ENCODE data around the gene LARP1.
"Not testable (repeated sequence)": the region's sequence is repeated elsewhere in the genome, so short reads cannot be mapped to it uniquely, and the experiment has no call there.

Gene LARP1

DNA sequence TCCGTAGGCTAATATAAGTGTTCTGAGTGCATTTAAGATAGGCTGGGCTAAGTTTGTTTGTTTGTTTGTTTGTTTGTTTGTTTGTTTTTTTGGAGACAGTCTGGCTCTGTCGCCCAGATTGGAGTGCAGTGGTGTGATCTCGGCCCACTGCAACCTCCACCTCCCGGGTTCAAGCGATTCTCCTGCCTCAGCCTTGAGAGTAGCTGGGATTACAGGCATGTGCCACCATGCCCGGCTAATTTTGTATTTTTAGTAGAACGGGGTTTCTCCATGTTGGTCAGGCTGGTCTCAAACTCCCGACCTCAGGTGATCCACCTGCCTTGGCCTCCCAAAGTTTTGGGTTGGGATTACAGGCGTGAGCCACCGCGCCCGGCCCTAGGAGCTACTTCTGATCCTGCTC is 4.7 kb downstream of the LARP1 start:
- not testable (repeated sequence) for H3K9ac ChIP-seq (ENCODE audit: low read depth in 1 of 2, low read length in 2 of 2); H3K36me3 ChIP-seq (ENCODE audit: control insufficient read depth in 2 of 2, insufficient read depth in 2 of 2, low read length in 2 of 2); H3K27ac ChIP-seq (ENCODE audit: low read depth in 2 of 2, low read length in 2 of 2); H3K4me3 ChIP-seq (ENCODE audit: low read length in 2 of 2); H3K9me3 ChIP-seq (ENCODE audit: control insufficient read depth in 2 of 2, low read length in 2 of 2); H3K27me3 ChIP-seq (ENCODE audit: control insufficient read depth in 2 of 2, insufficient read depth in 2 of 2, low read length in 2 of 2)
- H3K4me1 ChIP-seq (ENCODE audit: control insufficient read depth in 2 of 2, insufficient read depth in 2 of 2, low read length in 2 of 2) = peaks cover 9 to 20% of the 10 kb centered on the region in 2 donors

DNA sequence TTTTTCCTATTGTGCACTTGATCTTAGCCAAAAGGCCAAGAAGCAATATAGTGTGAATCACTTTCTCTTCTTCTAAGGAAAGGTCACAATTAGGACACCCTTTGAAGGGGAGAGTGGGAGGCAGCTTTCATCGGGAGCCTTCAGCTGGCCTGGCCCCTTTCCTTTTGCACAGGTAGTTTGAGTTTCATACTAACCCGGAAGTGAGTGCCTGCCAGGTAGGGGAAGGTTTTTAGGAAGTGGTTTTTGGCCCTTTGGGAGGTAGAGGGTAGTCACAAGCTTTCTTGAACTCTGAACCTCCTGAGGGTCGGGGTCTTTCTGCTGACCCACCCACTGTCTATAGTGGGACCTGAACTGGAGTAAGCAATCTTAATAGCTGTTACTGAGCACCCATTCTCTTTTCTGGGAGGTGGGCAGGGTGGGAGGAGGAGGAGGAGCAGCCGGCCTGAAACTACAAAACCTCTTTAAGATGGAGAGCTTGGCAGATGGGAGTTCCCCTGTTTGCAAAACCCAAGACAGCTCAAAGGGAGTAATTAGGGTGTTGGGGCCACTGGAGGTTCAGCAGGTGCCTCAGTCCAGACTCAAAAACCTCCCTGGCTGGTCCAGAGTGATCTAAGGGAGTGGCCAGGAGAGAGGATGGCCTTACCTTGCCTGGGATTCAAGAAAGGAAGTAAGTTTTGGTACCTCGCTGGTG is 6.0 kb downstream of the LARP1 start:
- Histone ChIP-seq H3K27ac (ENCODE audit: low read depth in 2 of 2, low read length in 2 of 2) (peak overlapping the region in 1 of 2 donors; percentile 11), H3K9me3 (ENCODE audit: control insufficient read depth in 2 of 2, low read length in 2 of 2) (no peaks in the 10 kb centered on the region), H3K4me1 (ENCODE audit: control insufficient read depth in 2 of 2, insufficient read depth in 2 of 2, low read length in 2 of 2) (peaks cover 9 to 20% of the 10 kb centered on the region in 2 donors), H3K27me3 (ENCODE audit: control insufficient read depth in 2 of 2, insufficient read depth in 2 of 2, low read length in 2 of 2) (no peaks in the 10 kb centered on the region), H3K9ac (ENCODE audit: low read depth in 1 of 2, low read length in 2 of 2) (peak overlapping the region in 1 of 2 donors; percentile 42), H3K36me3 (ENCODE audit: control insufficient read depth in 2 of 2, insufficient read depth in 2 of 2, low read length in 2 of 2) (no peaks in the 10 kb centered on the region), H3K4me3 (ENCODE audit: low read length in 2 of 2) (no peak overlapping the region)

DNA sequence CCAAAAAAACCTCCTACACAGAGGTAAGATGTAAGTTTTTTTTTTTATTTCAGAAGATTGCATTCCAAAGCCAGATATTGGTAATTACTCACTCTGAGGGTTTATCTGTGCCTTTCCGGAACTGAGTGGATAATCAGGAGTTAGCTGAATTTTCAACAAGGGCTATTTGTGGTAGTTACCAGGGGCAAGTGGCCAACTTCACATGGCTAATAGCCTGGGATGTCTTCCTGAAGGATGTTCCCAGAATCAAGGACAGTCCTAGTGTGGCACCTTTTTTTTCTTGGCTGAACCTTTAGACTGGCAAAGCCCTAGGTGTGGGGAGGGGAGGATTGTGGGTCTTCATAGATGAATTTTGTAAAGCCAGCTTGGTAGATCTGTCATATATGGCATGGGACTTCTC is 7.1 kb downstream of the LARP1 start:
- no peak overlapping the region for H3K9ac ChIP-seq (ENCODE audit: low read depth in 1 of 2, low read length in 2 of 2)
- H3K4me1 ChIP-seq (ENCODE audit: control insufficient read depth in 2 of 2, insufficient read depth in 2 of 2, low read length in 2 of 2) = peaks cover 9 to 20% of the 10 kb centered on the region in 2 donors
- no peaks in the 10 kb centered on the region for H3K36me3 ChIP-seq (ENCODE audit: control insufficient read depth in 2 of 2, insufficient read depth in 2 of 2, low read length in 2 of 2)
- no peak overlapping the region for H3K4me3 ChIP-seq (ENCODE audit: low read length in 2 of 2)
- no peaks in the 10 kb centered on the region for H3K9me3 ChIP-seq (ENCODE audit: control insufficient read depth in 2 of 2, low read length in 2 of 2)
- H3K27ac ChIP-seq (ENCODE audit: low read depth in 2 of 2, low read length in 2 of 2) = no peak overlapping the region
- H3K27me3 ChIP-seq (ENCODE audit: control insufficient read depth in 2 of 2, insufficient read depth in 2 of 2, low read length in 2 of 2) = no peaks in the 10 kb centered on the region

DNA sequence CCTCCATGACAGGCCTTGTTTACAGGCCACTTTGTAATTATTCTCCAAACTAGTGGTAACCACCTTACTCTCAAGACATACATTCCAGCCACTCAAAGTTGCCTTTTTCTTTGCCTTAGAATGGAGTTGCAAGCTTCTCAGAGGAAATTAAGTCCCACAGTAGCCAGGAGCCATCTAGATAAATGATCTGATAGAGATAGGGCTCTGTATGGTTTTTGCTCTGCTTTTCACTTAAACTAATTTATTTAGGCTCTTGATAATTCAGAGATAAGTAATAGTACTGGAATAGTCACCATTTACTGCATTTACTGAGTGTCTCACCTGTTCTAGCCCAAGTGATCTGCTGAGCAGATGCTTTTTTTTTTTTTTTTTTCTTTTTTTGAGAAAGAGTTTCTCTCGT is 7.5 kb downstream of the LARP1 start:
- Histone ChIP-seq H3K9ac (ENCODE audit: low read depth in 1 of 2, low read length in 2 of 2) (no peak overlapping the region), H3K4me1 (ENCODE audit: control insufficient read depth in 2 of 2, insufficient read depth in 2 of 2, low read length in 2 of 2) (peaks cover 9 to 20% of the 10 kb centered on the region in 2 donors), H3K9me3 (ENCODE audit: control insufficient read depth in 2 of 2, low read length in 2 of 2) (no peaks in the 10 kb centered on the region), H3K27ac (ENCODE audit: low read depth in 2 of 2, low read length in 2 of 2) (no peak overlapping the region), H3K4me3 (ENCODE audit: low read length in 2 of 2) (no peak overlapping the region), H3K36me3 (ENCODE audit: control insufficient read depth in 2 of 2, insufficient read depth in 2 of 2, low read length in 2 of 2) (no peaks in the 10 kb centered on the region), H3K27me3 (ENCODE audit: control insufficient read depth in 2 of 2, insufficient read depth in 2 of 2, low read length in 2 of 2) (no peaks in the 10 kb centered on the region)

DNA sequence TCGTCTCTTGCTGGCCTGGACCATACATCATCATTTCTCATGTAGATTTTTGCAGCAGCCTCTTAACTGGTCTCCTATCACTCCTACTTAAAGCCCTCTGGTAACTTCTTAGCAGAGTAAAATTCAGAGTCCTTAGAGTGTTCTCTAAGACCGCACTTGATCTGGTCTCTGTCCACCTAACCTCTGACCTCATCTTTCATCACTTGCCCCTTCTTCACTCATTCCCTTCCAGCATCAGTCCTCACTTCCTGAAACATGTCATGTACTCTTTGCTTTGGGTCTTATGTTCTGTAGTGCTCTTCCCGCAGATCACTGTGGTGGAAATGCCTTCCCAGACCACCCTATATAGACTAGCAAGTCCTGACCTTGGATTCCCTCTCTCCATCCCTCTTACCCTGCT is 9.8 kb downstream of the LARP1 start:
- Histone ChIP-seq H3K4me1 (ENCODE audit: control insufficient read depth in 2 of 2, insufficient read depth in 2 of 2, low read length in 2 of 2) (peaks cover 0 to 15% of the 10 kb centered on the region in 2 donors), H3K9ac (ENCODE audit: low read depth in 1 of 2, low read length in 2 of 2) (no peak overlapping the region), H3K27me3 (ENCODE audit: control insufficient read depth in 2 of 2, insufficient read depth in 2 of 2, low read length in 2 of 2) (no peaks in the 10 kb centered on the region), H3K9me3 (ENCODE audit: control insufficient read depth in 2 of 2, low read length in 2 of 2) (no peaks in the 10 kb centered on the region), H3K36me3 (ENCODE audit: control insufficient read depth in 2 of 2, insufficient read depth in 2 of 2, low read length in 2 of 2) (no peaks in the 10 kb centered on the region), H3K27ac (ENCODE audit: low read depth in 2 of 2, low read length in 2 of 2) (no peak overlapping the region), H3K4me3 (ENCODE audit: low read length in 2 of 2) (no peak overlapping the region)

DNA sequence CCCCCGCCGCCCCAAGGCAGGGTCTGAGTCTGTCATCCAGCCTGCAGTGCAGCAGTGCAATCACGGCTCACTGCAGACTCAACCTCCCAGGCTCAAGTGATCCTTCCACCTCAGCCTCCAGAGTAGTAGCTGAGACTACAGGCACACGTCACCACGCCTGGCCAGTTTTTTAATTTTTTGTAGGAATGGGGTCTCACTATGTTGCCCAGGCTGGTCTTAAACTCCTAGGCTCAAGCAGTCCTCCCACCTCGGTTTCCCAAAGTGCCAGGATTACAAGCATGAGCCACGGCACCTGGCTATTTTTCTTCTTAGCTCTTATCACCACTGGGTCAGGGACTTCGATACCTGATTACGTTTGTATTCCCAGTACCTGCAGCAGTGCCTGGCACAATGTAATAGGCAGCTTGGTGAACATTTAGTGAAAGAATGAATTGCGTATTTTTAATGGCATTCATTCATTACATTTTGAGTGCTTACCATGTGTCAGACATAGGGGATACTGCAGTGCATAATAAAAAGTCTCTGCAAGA is 10.3 kb downstream of the LARP1 start:
- Histone ChIP-seq H3K36me3 (ENCODE audit: control insufficient read depth in 2 of 2, insufficient read depth in 2 of 2, low read length in 2 of 2) (no peaks in the 10 kb centered on the region), H3K9me3 (ENCODE audit: control insufficient read depth in 2 of 2, low read length in 2 of 2) (no peaks in the 10 kb centered on the region), H3K4me1 (ENCODE audit: control insufficient read depth in 2 of 2, insufficient read depth in 2 of 2, low read length in 2 of 2) (peaks cover under 1 to 15% of the 10 kb centered on the region in 2 donors), H3K9ac (ENCODE audit: low read depth in 1 of 2, low read length in 2 of 2) (no peak overlapping the region), H3K4me3 (ENCODE audit: low read length in 2 of 2) (no peak overlapping the region), H3K27me3 (ENCODE audit: control insufficient read depth in 2 of 2, insufficient read depth in 2 of 2, low read length in 2 of 2) (no peaks in the 10 kb centered on the region), H3K27ac (ENCODE audit: low read depth in 2 of 2, low read length in 2 of 2) (no peak overlapping the region)

DNA sequence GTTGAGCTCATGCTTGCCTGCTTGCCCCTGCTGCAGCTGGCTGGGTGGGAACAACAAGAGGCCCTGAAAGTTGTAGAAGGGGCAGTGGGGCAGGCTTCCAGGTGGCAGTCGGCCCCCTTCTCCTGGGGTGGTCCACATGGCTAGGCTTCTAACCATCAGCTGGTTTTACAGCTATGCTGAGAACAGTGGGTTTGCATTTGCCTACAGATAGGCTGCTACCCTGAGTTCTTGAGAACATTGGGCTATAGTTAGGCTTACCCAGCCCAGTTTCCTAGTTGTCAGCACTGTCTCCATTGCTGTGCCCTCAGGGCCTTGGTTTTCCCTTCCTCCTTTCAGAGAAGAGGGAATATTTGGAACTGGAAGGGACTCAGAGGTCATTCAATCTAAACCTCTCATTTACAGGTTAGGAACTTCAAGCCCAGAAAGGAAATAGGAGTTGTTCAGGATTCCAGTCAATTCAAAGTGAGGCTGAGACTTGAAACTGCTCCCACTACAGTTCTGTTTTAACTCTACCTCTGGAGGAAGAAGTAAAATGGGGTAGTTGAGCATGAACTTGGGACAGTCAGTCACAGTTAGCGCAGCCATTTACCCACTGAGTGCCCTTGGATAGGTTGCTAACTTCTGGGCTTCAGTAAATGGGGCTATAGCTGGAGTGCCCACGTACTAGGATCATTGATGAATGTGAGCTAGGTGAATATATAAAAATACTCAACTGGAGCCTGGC is 11.5 kb downstream of the LARP1 start:
- no peaks in the 10 kb centered on the region for H3K9me3 ChIP-seq (ENCODE audit: control insufficient read depth in 2 of 2, low read length in 2 of 2)
- H3K9ac ChIP-seq (ENCODE audit: low read depth in 1 of 2, low read length in 2 of 2) = no peak overlapping the region
- peaks cover 2 to 14% of the 10 kb centered on the region in 2 donors for H3K4me1 ChIP-seq (ENCODE audit: control insufficient read depth in 2 of 2, insufficient read depth in 2 of 2, low read length in 2 of 2)
- no peak overlapping the region for H3K27ac ChIP-seq (ENCODE audit: low read depth in 2 of 2, low read length in 2 of 2)
- H3K4me3 ChIP-seq (ENCODE audit: low read length in 2 of 2) = no peak overlapping the region
- no peaks in the 10 kb centered on the region for H3K27me3 ChIP-seq (ENCODE audit: control insufficient read depth in 2 of 2, insufficient read depth in 2 of 2, low read length in 2 of 2)
- no peaks in the 10 kb centered on the region for H3K36me3 ChIP-seq (ENCODE audit: control insufficient read depth in 2 of 2, insufficient read depth in 2 of 2, low read length in 2 of 2)

DNA sequence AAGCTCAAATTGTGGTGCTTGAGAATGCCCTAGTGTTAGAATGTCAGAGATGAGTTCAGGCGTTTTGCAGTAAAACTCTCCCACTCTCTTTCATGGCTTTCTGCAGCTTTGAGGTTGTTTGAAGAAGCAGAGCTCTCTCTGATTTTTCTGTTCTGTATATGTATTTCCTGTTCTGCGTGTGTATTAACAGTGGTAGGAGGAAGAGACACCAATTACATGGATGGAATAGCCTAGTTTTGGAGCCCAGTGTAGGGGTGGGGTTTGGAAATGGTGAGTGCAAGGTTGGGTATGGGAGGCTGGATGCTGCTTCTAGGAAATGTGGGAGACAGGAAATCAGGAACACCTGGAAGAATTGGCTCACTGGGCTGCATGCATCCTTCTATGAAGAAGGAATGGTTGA is 12.4 kb downstream of the LARP1 start:
- Histone ChIP-seq H3K4me3 (ENCODE audit: low read length in 2 of 2) (no peak overlapping the region), H3K27me3 (ENCODE audit: control insufficient read depth in 2 of 2, insufficient read depth in 2 of 2, low read length in 2 of 2) (no peaks in the 10 kb centered on the region), H3K9me3 (ENCODE audit: control insufficient read depth in 2 of 2, low read length in 2 of 2) (no peaks in the 10 kb centered on the region), H3K36me3 (ENCODE audit: control insufficient read depth in 2 of 2, insufficient read depth in 2 of 2, low read length in 2 of 2) (no peaks in the 10 kb centered on the region), H3K9ac (ENCODE audit: low read depth in 1 of 2, low read length in 2 of 2) (no peak overlapping the region), H3K27ac (ENCODE audit: low read depth in 2 of 2, low read length in 2 of 2) (no peak overlapping the region), H3K4me1 (ENCODE audit: control insufficient read depth in 2 of 2, insufficient read depth in 2 of 2, low read length in 2 of 2) (peaks cover 2 to 14% of the 10 kb centered on the region in 2 donors)

DNA sequence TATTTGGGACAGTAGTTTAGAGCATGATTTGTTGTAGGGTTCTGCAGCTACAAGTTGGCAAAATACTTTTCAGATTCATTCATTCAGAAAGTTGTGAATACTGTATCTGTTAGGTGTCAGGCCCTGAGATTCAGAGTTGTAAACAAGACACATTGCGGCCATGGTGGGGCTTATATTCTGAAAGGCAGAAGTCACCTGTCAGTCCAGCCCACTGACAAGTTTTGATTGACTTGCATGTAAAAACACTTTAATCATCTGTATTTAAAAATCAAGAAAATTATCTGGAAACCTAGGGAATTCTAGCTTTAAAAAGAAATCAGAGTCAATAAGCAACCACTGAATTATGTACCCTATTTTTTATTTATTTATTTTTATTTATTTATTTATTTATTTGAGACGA is 13.0 kb downstream of the LARP1 start:
- Histone ChIP-seq H3K9me3 (ENCODE audit: control insufficient read depth in 2 of 2, low read length in 2 of 2) (no peaks in the 10 kb centered on the region), H3K9ac (ENCODE audit: low read depth in 1 of 2, low read length in 2 of 2) (no peak overlapping the region), H3K27ac (ENCODE audit: low read depth in 2 of 2, low read length in 2 of 2) (no peak overlapping the region), H3K27me3 (ENCODE audit: control insufficient read depth in 2 of 2, insufficient read depth in 2 of 2, low read length in 2 of 2) (no peaks in the 10 kb centered on the region), H3K4me3 (ENCODE audit: low read length in 2 of 2) (no peak overlapping the region), H3K4me1 (ENCODE audit: control insufficient read depth in 2 of 2, insufficient read depth in 2 of 2, low read length in 2 of 2) (peaks cover 2 to 14% of the 10 kb centered on the region in 2 donors), H3K36me3 (ENCODE audit: control insufficient read depth in 2 of 2, insufficient read depth in 2 of 2, low read length in 2 of 2) (no peaks in the 10 kb centered on the region)

DNA sequence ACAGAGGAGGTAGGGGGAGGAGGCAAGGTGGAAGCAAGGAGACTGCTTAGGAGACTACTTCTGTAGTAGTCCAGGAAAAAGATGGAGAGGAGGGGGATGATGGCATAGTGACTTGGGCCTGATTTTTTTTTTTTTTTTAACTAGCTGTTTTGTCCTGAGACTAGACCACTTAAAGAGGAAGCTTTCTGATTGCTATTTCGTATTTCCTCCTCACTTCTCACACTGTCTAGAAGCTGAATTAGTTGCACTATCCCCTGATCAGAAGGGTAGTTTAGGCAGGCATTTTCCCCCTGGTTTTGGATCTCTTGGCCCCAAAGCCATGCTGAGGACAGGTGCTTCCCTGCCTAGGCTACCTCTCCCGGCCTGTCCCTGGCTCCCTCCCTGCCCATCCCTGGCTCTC is 14.9 kb downstream of the LARP1 start:
- H3K27ac ChIP-seq (ENCODE audit: low read depth in 2 of 2, low read length in 2 of 2) = no peak overlapping the region
- no peak overlapping the region for H3K9ac ChIP-seq (ENCODE audit: low read depth in 1 of 2, low read length in 2 of 2)
- no peaks in the 10 kb centered on the region for H3K36me3 ChIP-seq (ENCODE audit: control insufficient read depth in 2 of 2, insufficient read depth in 2 of 2, low read length in 2 of 2)
- peaks cover 2 to 14% of the 10 kb centered on the region in 2 donors for H3K4me1 ChIP-seq (ENCODE audit: control insufficient read depth in 2 of 2, insufficient read depth in 2 of 2, low read length in 2 of 2)
- H3K9me3 ChIP-seq (ENCODE audit: control insufficient read depth in 2 of 2, low read length in 2 of 2) = no peaks in the 10 kb centered on the region
- no peak overlapping the region for H3K4me3 ChIP-seq (ENCODE audit: low read length in 2 of 2)
- H3K27me3 ChIP-seq (ENCODE audit: control insufficient read depth in 2 of 2, insufficient read depth in 2 of 2, low read length in 2 of 2) = no peaks in the 10 kb centered on the region
